Central memory CD8-positive, alpha-beta T cell (primary cell): Measurements from ENCODE around the gene MARCKS.

Experiments used
- ATAC-seq: fragments of 150-1000 bp; cut with Tn5 transposase; replicated peaks from 2 replicates; pipeline ENCODE4 v1.10.0; 2022; ENCODE audit warnings: mild to moderate bottlenecking, moderate FRiP score, moderate number of reproducible peaks; ENCODE audit not compliant: poor library complexity, severe bottlenecking; ENCODE audit errors: extremely low read depth
- DNase-seq, 2 donors: peaks; one replicate each; pipeline ENCODE4 v3.0.0; 2021; ENCODE audit warnings: low spot score in 2 of 2
- H3K27ac Mint-ChIP-seq: one replicate; pipeline ENCODE4 v1.8.0; 2022; ENCODE audit warnings: low read depth, mild to moderate bottlenecking, moderate library complexity, mixed read lengths
- H3K27me3 Mint-ChIP-seq: one replicate; pipeline ENCODE4 v1.8.0; 2022; ENCODE audit warnings: mixed read lengths
- H3K36me3 Mint-ChIP-seq: one replicate; pipeline ENCODE4 v1.8.0; 2022; ENCODE audit warnings: mild to moderate bottlenecking, moderate library complexity, mixed read lengths; ENCODE audit not compliant: insufficient read depth
- H3K4me1 Mint-ChIP-seq: one replicate; pipeline ENCODE4 v1.8.0; 2022; ENCODE audit warnings: mixed read lengths
- H3K4me3 Mint-ChIP-seq: one replicate; pipeline ENCODE4 v1.8.0; 2022; ENCODE audit warnings: mild to moderate bottlenecking, moderate library complexity, mixed read lengths
- H3K9me3 Mint-ChIP-seq: one replicate; pipeline ENCODE4 v1.8.0; 2022; ENCODE audit warnings: mixed read lengths

The MARCKS gene

DNA sequence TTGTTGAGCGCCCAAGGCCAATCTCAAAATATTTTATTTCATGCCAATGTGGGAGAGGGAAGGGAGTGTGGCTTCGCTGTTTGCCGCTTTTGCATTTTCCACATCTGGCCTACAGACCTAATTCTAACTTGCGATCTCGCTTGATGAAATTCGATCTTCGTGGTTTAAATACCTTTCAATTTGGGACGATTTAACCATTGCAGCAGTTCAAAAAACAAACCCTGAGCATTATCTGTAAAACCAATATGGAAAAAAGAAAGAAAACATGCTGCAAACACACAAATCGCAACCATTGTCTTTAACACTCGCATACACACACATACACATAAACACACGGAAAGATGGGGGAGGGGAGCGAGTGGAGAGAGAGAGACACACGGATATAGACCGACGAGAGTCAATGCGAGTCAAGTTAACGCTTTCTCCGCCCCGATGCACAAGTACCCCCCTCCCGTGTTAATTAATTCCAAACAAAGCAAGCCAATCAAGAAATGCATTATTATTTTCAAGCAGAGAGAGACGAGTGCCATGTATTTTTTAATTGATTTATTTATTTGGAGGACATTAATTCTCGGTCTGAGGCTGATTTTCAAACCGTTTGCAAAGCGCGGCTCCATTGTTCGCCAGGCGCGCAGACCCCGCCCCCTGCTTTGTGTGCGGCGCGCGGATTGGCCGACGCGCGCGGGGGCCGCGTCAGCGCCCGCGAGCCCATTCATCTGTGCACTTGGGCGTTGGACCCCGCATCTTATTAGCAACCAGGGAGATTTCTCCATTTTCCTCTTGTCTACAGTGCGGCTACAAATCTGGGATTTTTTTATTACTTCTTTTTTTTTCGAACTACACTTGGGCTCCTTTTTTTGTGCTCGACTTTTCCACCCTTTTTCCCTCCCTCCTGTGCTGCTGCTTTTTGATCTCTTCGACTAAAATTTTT, at the start of gene MARCKS:
Gene MARCKS (plus strand): TSS at position 721 of the 931 bp plus-strand sequence. CDS start 401 bp downstream, outside the sequence.
- H3K27me3 Mint-ChIP-seq, result peaks cover 29% of the 10 kb centered on the region
- H3K27ac Mint-ChIP-seq, result peak within 1 kb of the TSS; percentile 49
- no peak within 1 kb of the TSS for H3K4me3 Mint-ChIP-seq
- no peak for ATAC-seq
- no peaks in the 10 kb centered on the region for H3K9me3 Mint-ChIP-seq
- DNase-seq, result no peak
- peaks cover 11% of the 10 kb centered on the region for H3K4me1 Mint-ChIP-seq
- peaks cover 10% of the 10 kb centered on the region for H3K36me3 Mint-ChIP-seq

DNA sequence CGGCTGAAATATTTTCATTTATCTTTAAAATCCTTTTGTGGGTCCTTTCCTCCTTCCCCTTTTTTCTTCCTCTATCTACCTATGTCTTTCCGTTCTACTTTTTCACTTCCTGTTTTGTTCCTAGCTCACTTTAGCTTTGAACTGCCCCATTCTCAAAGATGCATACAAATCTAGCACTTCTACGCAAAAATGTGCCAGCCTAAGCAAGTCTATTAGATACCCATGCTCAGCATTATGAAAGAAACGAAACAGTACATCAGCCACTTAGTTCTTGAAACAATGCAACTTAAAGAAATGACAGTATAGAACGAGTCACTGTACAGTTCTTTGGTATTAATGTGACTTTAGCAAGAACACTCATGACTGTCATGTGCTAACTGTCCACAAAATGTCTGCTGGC, 47.3 kb upstream of the MARCKS start:
- ATAC-seq, result no peak

DNA sequence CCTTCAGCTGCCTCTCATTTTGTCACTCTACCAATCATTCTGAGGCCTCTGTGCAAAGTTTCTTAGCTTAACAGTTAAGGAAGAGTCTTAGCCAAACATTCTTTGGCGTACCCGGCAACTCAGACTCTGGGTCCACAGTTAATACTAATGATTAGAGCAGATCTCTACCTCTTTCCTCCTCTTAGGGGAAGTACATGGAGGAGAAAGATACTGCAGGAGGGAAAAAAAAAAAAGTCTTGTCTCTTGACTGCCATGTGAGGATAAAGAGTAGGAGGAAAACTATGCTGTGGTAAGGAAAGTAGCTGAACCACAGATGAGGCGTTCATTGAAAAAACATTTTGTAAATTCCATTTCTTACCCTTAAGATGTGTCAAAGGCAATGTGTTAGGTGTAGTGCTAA, 44.0 kb upstream of the MARCKS start:
- Mint-ChIP-seq H3K27me3 (peaks cover 11% of the 10 kb centered on the region), H3K36me3 (peaks cover 2% of the 10 kb centered on the region), H3K9me3 (no peaks in the 10 kb centered on the region), H3K4me1 (no peaks in the 10 kb centered on the region), H3K4me3 (no peak overlapping the region), H3K27ac (no peak overlapping the region)
- DNase-seq (no peak), ATAC-seq (no peak)

More for the DNA sequence above, 47.3 kb upstream of the MARCKS start:
- Mint-ChIP-seq H3K36me3 (peaks cover 2% of the 10 kb centered on the region), H3K4me1 (no peaks in the 10 kb centered on the region), H3K9me3 (no peaks in the 10 kb centered on the region), H3K4me3 (no peak overlapping the region), H3K27me3 (peaks cover 11% of the 10 kb centered on the region), H3K27ac (no peak overlapping the region)
- no peak for DNase-seq

DNA sequence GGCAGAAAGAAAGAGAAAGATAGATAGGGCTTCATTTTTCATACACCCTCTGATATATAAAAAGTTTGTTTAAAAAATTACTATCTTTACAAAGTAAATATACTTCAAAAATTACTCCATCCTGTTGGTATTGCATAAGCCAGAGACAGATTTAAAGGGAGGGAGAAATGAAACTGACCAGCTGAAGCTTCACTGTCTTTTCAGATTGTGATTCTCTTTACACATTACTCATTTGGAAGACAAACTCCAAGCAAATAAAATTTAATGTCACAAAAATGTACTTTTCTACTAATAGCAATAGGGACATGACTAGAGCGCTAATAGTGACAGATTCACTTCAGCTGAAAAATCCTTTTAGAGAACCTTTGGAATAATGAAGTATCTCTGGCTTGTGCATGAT, 38.6 kb upstream of the MARCKS start:
- no peaks in the 10 kb centered on the region for H3K4me1 Mint-ChIP-seq
- DNase-seq, result no peak

DNA sequence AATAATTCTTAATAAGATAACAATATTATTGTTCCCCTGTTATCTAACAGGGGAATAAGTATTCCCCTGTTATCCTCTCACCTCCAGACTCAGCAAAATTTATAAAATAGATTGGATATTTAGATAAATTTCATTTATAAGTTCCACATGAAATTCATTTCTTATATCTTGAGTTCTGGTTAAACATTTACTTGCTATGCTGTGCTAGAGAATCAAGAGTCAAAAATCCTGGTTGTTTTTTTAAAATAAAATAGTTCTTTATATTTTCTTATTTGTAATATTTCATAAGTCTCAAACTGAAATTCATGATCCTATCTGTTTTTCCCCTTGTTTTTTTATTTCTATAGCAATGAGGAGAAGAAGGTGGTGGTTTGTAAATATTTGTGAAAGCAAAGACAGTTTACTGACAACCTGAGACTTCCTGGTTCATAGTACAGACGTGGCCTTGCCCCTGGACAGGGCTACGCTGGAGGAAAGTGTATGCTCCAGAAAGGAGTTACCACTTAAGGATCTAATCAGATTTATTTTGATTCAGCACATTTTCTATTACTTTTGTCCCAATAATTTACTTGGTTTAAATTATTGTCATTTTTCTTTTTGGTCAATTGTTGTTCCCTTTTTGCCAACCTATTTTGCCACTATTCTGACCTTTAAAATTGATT, 37.8 kb upstream of the MARCKS start:
- peaks cover 28% of the 10 kb centered on the region for H3K27me3 Mint-ChIP-seq
- ATAC-seq (no peak), DNase-seq (no peak)
- H3K4me1 Mint-ChIP-seq, result no peaks in the 10 kb centered on the region
- H3K36me3 Mint-ChIP-seq, result no peaks in the 10 kb centered on the region
- H3K9me3 Mint-ChIP-seq, result no peaks in the 10 kb centered on the region
- H3K4me3 Mint-ChIP-seq, result no peak overlapping the region
- H3K27ac Mint-ChIP-seq, result no peak overlapping the region

More for the DNA sequence above, 38.6 kb upstream of the MARCKS start:
- Mint-ChIP-seq H3K27me3 (peaks cover 35% of the 10 kb centered on the region), H3K9me3 (no peaks in the 10 kb centered on the region), H3K27ac (no peak overlapping the region), H3K4me3 (no peak overlapping the region), H3K36me3 (peaks cover 2% of the 10 kb centered on the region)
- no peak for ATAC-seq

GRCh38 chr6:113820761-113821160, 36.4 kb upstream of the MARCKS start:
- H3K4me3 Mint-ChIP-seq, result no peak overlapping the region
- H3K27me3 Mint-ChIP-seq, result peaks cover 24% of the 10 kb centered on the region
- ATAC-seq (no peak), DNase-seq (no peak)
- no peaks in the 10 kb centered on the region for H3K36me3 Mint-ChIP-seq
- H3K27ac Mint-ChIP-seq, result no peak overlapping the region
- no peaks in the 10 kb centered on the region for H3K9me3 Mint-ChIP-seq
- no peaks in the 10 kb centered on the region for H3K4me1 Mint-ChIP-seq

DNA sequence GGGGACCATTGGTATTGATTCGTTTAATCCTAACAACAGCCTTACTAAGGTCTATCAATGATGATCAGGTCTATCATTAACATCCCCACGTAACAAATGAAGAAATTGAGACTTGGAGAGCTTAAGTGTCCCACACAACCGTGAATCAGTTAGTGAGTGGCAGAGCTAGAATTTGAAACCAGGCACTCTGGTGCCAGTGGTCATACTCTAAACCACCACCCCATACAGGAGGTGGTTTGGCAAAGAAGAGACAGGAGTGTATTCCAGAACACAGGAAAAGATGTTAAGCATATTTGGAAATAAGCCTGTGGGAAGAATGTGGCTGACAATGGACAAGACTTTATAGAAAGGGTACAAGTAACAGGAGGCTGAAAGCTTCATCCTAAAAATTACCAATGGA, 35.7 kb upstream of the MARCKS start:
- Mint-ChIP-seq H3K27ac (no peak overlapping the region), H3K4me3 (no peak overlapping the region), H3K27me3 (peaks cover 24% of the 10 kb centered on the region), H3K36me3 (no peaks in the 10 kb centered on the region), H3K4me1 (no peaks in the 10 kb centered on the region), H3K9me3 (no peaks in the 10 kb centered on the region)
- DNase-seq (no peak), ATAC-seq (no peak)

GRCh38 chr6:113823916-113824315, 33.2 kb upstream of the MARCKS start:
- no peak overlapping the region for H3K4me3 Mint-ChIP-seq
- H3K9me3 Mint-ChIP-seq, result no peaks in the 10 kb centered on the region
- no peaks in the 10 kb centered on the region for H3K36me3 Mint-ChIP-seq
- no peak for ATAC-seq
- no peak overlapping the region for H3K27ac Mint-ChIP-seq
- peaks cover 41% of the 10 kb centered on the region for H3K27me3 Mint-ChIP-seq
- no peaks in the 10 kb centered on the region for H3K4me1 Mint-ChIP-seq
- DNase-seq, result no peak

GRCh38 chr6:113824411-113824810, 32.7 kb upstream of the MARCKS start:
- Mint-ChIP-seq H3K9me3 (no peaks in the 10 kb centered on the region), H3K27me3 (peaks cover 46% of the 10 kb centered on the region), H3K4me1 (no peaks in the 10 kb centered on the region), H3K4me3 (no peak overlapping the region), H3K36me3 (peaks cover under 1% of the 10 kb centered on the region), H3K27ac (no peak overlapping the region)
- no peak for DNase-seq
- no peak for ATAC-seq

GRCh38 chr6:113824866-113825265, 32.3 kb upstream of the MARCKS start:
- Mint-ChIP-seq H3K27me3 (peaks cover 50% of the 10 kb centered on the region), H3K9me3 (no peaks in the 10 kb centered on the region), H3K27ac (no peak overlapping the region), H3K36me3 (peaks cover 2% of the 10 kb centered on the region), H3K4me1 (no peaks in the 10 kb centered on the region), H3K4me3 (no peak overlapping the region)
- ATAC-seq (no peak), DNase-seq (no peak)

GRCh38 chr6:113825781-113826180, 31.4 kb upstream of the MARCKS start:
- Mint-ChIP-seq H3K36me3 (peaks cover 2% of the 10 kb centered on the region), H3K4me1 (no peaks in the 10 kb centered on the region), H3K4me3 (no peak overlapping the region), H3K27me3 (peaks cover 52% of the 10 kb centered on the region), H3K27ac (no peak overlapping the region), H3K9me3 (no peaks in the 10 kb centered on the region)
- no peak for ATAC-seq
- no peak for DNase-seq

DNA sequence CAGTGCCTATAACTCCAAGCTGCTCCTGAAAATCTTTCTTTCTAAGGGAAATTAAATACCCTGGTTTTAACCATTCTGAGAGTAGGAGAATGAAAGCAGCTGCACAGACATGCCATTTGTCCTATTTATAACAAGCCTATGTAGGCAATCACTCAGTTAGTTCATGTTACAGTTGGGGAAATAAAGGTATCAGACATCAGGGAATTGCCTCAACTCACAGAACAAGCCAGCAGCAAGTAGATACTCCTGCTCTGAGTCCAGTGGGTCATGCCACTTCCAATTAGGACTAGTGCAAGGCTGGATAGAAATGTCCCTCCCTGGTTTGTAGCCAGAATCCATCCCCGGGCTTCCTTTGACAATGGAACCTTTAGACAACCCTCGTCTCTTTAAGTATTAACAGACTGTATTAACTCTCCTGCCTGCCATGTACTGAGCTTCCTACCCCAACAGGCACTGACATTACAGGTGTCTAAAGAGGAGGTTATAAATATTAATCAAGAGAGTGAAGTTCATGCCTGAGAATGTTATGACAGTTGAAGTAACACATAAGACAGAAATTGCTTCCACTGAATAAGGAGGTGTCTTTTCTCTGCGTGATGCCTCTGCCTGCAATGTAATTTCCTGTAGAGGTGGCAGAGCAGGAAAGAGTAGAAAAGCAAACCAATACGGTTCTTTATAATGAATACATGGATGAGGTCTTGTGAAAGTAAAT, 28.0 kb upstream of the MARCKS start:
- Mint-ChIP-seq H3K36me3 (peaks cover 2% of the 10 kb centered on the region), H3K27ac (no peak overlapping the region), H3K4me1 (no peaks in the 10 kb centered on the region), H3K27me3 (peaks cover 31% of the 10 kb centered on the region), H3K4me3 (no peak overlapping the region), H3K9me3 (no peaks in the 10 kb centered on the region)
- ATAC-seq (no peak), DNase-seq (no peak)
